ENCODE data around the gene CTSD. TPM values are rescaled to one million over a fixed set of nuclear protein-coding genes. Genes with fewer than 3 reads are reported as not detected.

CTSD gene
- total RNA-seq, 6 donors from 2014 or later: 993 to 3,355 (median 2,221) TPM

GRCh38 chr11:1785749-1786413 lies 22.2 kb upstream of the CTSD start:
- no peak overlapping the region for H3K4me3 ChIP-seq
- peaks cover 0 to 23% (median 13%) of the 10 kb centered on the region in 4 donors for H3K4me1 ChIP-seq
- H3K27me3 ChIP-seq: no peaks in the 10 kb centered on the region
- TF ChIP-seq CTCF (IDR thresholded peaks at IDR 0.05): no peak
- TF ChIP-seq EP300 (IDR thresholded peaks at IDR 0.05): no peak
- peak in 1 of 4 donors; percentile 21 for TF ChIP-seq POLR2A (IDR thresholded peaks at IDR 0.05)
- no peak for TF ChIP-seq POLR2AphosphoS5 (IDR thresholded peaks at IDR 0.05)
- DNase-seq (peak in 1 of 2 donors; percentile 51), ATAC-seq (ENCODE audit: low FRiP score in 2 of 2) (peak in 1 of 2 donors; percentile 27)
- 72 to 80% methylated on average over 21 of the region's 21 CpGs for WGBS, 2 donors
- H3K27ac ChIP-seq: peak overlapping the region in 1 of 4 donors; percentile 64
- H3K9me3 ChIP-seq: no peaks in the 10 kb centered on the region
- no peaks in the 10 kb centered on the region for H3K36me3 ChIP-seq

GRCh38 chr11:1784761-1785650 lies 21.3 kb upstream of the CTSD start:
- H3K9me3 ChIP-seq: no peaks in the 10 kb centered on the region
- no peaks in the 10 kb centered on the region for H3K36me3 ChIP-seq
- H3K4me1 ChIP-seq: peaks cover 0 to 29% (median 18%) of the 10 kb centered on the region in 4 donors
- no peaks in the 10 kb centered on the region for H3K27me3 ChIP-seq
- TF ChIP-seq POLR2AphosphoS5 (IDR thresholded peaks at IDR 0.05) (no peak), POLR2A (IDR thresholded peaks at IDR 0.05) (no peak), CTCF (IDR thresholded peaks at IDR 0.05) (no peak), EP300 (IDR thresholded peaks at IDR 0.05) (no peak)
- DNase-seq (peak in 1 of 2 donors; percentile 60), ATAC-seq (ENCODE audit: low FRiP score in 2 of 2) (no peak)
- no peak overlapping the region for H3K4me3 ChIP-seq
- no peak overlapping the region for H3K27ac ChIP-seq
- 87 to 90% methylated on average over 22 to 23 of the region's 23 CpGs for WGBS, 2 donors

GRCh38 chr11:1783725-1784529 lies 20.2 kb upstream of the CTSD start:
- peaks cover 0 to 29% (median 19%) of the 10 kb centered on the region in 4 donors for H3K4me1 ChIP-seq
- H3K27ac ChIP-seq: peak overlapping the region in 3 of 4 donors; percentile 35 to 90 (median 80)

More at GRCh38 chr11:1783725-1784529, 20.2 kb upstream of the CTSD start:
- Histone ChIP-seq H3K4me3 (no peak overlapping the region), H3K9me3 (no peaks in the 10 kb centered on the region), H3K27me3 (no peaks in the 10 kb centered on the region), H3K36me3 (no peaks in the 10 kb centered on the region)
- DNase-seq (peak in 1 of 2 donors; percentile 70), ATAC-seq (ENCODE audit: low FRiP score in 2 of 2) (no peak)
- 84 to 89% methylated on average over 21 to 22 of the region's 24 CpGs for WGBS, 2 donors
- TF ChIP-seq EP300 (IDR thresholded peaks at IDR 0.05) (no peak), POLR2AphosphoS5 (IDR thresholded peaks at IDR 0.05) (no peak), POLR2A (IDR thresholded peaks at IDR 0.05) (no peak), CTCF (IDR thresholded peaks at IDR 0.05) (no peak)
